HEK293T (cell line): Measurements from ENCODE around the gene ZIC2.

ENCODE experiments used
- CTCF ChIA-PET: fragments of 350-600 bp; formaldehyde crosslinking; extraction: SDS; loops from one replicate; lab custom pipeline; 2021; ENCODE audit warnings: antibody characterized with exemption, inconsistent platforms; lab: Yijun Ruan, JAX
- POLR2A ChIA-PET: fragments of 350-600 bp; formaldehyde crosslinking; extraction: SDS; loops from one replicate; lab custom pipeline; 2020; ENCODE audit warnings: antibody characterized with exemption, inconsistent platforms; lab: Yijun Ruan, JAX
- DNase-seq: peaks from one replicate; pipeline ENCODE4 v3.0.0; 2012; ENCODE audit warnings: mixed read lengths; ENCODE audit errors: extremely low spot score
- ARNT ChIP-seq: fragments of 450-650 bp; IDR thresholded peaks from 2 replicates; pipeline ENCODE4 v1.6.1; 2017; ENCODE audit warnings: mild to moderate bottlenecking
- BHLHE40 ChIP-seq: fragments of 450-650 bp; IDR thresholded peaks from 2 replicates; pipeline ENCODE4 v1.6.1; 2016; ENCODE audit warnings: mild to moderate bottlenecking, moderate library complexity, borderline replicate concordance
- CTBP1 ChIP-seq: fragments of 450-650 bp; IDR thresholded peaks from 2 replicates; pipeline ENCODE4 v1.6.1; 2016; ENCODE audit warnings: borderline replicate concordance
- ELF4 ChIP-seq: fragments of 450-650 bp; IDR thresholded peaks from 2 replicates; pipeline ENCODE4 v1.6.1; 2017; ENCODE audit warnings: antibody characterized with exemption
- FOXA1 ChIP-seq: fragments of 450-650 bp; IDR thresholded peaks from 2 replicates; pipeline ENCODE4 v1.6.1; 2016; ENCODE audit warnings: mild to moderate bottlenecking
- FOXK2 ChIP-seq: fragments of 450-650 bp; IDR thresholded peaks from 2 replicates; pipeline ENCODE4 v1.6.1; 2016; ENCODE audit warnings: mild to moderate bottlenecking
- FOXM1 ChIP-seq: fragments of 450-650 bp; IDR thresholded peaks from 2 replicates; pipeline ENCODE4 v1.6.1; 2017; ENCODE audit warnings: mild to moderate bottlenecking, borderline replicate concordance
- HDGF ChIP-seq: fragments of 450-650 bp; IDR thresholded peaks from 2 replicates; pipeline ENCODE4 v1.6.1; 2017; ENCODE audit warnings: antibody characterized with exemption, borderline replicate concordance
- L3MBTL2 ChIP-seq: fragments of 450-650 bp; conservative IDR thresholded peaks from 2 replicates; pipeline ENCODE4 v1.6.1; 2016; ENCODE audit warnings: mild to moderate bottlenecking
- LEF1 ChIP-seq: fragments of 450-650 bp; IDR thresholded peaks from 2 replicates; pipeline ENCODE4 v1.6.1; 2017; ENCODE audit warnings: mild to moderate bottlenecking, borderline replicate concordance
- NFRKB ChIP-seq: fragments of 450-650 bp; IDR thresholded peaks from 2 replicates; pipeline ENCODE4 v1.6.1; 2016; ENCODE audit warnings: mild to moderate bottlenecking, moderate library complexity
- SP1 ChIP-seq: fragments of 450-650 bp; IDR thresholded peaks from 2 replicates; pipeline ENCODE4 v1.6.1; 2017
- SUZ12 ChIP-seq: fragments of 450-650 bp; IDR thresholded peaks from 2 replicates; pipeline ENCODE4 v1.6.1; 2016; ENCODE audit warnings: mild to moderate bottlenecking
- TARDBP ChIP-seq: fragments of 450-650 bp; IDR thresholded peaks from 2 replicates; pipeline ENCODE4 v1.6.1; 2016
- ZNF384 ChIP-seq: fragments of 450-650 bp; IDR thresholded peaks from 2 replicates; pipeline ENCODE4 v1.6.1; 2016
- TF ChIP-seq, protein P1 (sequence below): fragments of 450-650 bp; IDR thresholded peaks from 2 replicates; pipeline ENCODE4 v1.6.1; 2016

ZIC2 gene

GRCh38 chr13:99973808-99974185 lies 7.8 kb upstream of the ZIC2 start:
- TF ChIP-seq HDGF (no peak), ELF4 (no peak), NFRKB (no peak), ARNT (peak; percentile 98), BHLHE40 (no peak), LEF1 (peak; percentile 87; the same call in 1 of the 2 replicates), SUZ12 (no peak), L3MBTL2 (no peak; the same call in 1 of the 2 replicates), FOXA1 (no peak), ZNF384 (peak; percentile 72), FOXM1 (peak; percentile 87), TARDBP (no peak; the same call in 1 of the 2 replicates), SP1 (no peak), FOXK2 (no peak), CTBP1 (peak; percentile 99)
- TF ChIP-seq, protein P1, sequence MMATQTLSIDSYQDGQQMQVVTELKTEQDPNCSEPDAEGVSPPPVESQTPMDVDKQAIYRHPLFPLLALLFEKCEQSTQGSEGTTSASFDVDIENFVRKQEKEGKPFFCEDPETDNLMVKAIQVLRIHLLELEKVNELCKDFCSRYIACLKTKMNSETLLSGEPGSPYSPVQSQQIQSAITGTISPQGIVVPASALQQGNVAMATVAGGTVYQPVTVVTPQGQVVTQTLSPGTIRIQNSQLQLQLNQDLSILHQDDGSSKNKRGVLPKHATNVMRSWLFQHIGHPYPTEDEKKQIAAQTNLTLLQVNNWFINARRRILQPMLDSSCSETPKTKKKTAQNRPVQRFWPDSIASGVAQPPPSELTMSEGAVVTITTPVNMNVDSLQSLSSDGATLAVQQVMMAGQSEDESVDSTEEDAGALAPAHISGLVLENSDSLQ = peak; percentile 96
- POLR2A ChIA-PET = interaction anchor here (0.8 to 1.6 kb wide), 5 partner anchors 13 to 420 kb away, joined by 3 to 5 read pairs (median 4); partner anchors contain the start of gene PCCA
- CTCF ChIA-PET = no interaction called here
- DNase-seq = no peak

DNA sequence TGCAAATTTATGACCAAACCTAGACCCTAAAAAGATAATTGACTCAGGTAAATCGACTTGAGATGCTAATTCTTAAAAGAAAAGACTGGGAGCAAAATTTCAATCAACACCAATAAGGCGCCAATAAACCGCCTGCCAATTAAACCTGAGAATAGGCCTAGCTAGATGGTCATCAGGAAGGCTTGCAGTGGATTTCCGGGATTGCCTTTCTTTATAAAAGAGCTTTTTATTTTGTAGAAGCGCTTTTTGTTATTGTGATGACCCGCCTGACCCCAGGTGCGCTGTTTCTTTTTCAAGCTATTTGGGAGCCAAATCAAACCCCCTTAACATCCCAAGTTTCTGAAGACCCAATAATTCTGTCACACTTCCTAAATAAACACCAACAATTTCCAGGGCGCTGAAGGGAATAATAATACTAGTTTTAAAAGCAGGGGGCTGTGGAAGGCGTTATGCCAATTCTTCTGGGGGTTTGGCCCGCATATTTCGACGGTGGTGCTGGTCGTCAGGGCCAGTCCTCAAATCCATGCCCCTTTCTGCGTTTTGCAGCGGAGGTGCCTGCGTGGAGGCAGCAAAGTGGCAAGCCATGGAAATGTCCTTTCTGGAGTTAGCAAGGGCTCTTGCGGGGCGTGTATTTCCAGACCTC lies 7.2 kb upstream of the ZIC2 start:
- TF ChIP-seq ZNF384 (no peak), HDGF (no peak), SP1 (no peak), ELF4 (no peak), LEF1 (no peak), ARNT (no peak)
- TF ChIP-seq, protein P1 = no peak
- ChIA-PET CTCF (no interaction called here), POLR2A (interaction anchor here (1.0 to 1.6 kb wide), 4 partner anchors 12 to 419 kb away, joined by 3 to 5 read pairs (median 4); partner anchors contain the start of gene PCCA)
- DNase-seq = no peak

DNA sequence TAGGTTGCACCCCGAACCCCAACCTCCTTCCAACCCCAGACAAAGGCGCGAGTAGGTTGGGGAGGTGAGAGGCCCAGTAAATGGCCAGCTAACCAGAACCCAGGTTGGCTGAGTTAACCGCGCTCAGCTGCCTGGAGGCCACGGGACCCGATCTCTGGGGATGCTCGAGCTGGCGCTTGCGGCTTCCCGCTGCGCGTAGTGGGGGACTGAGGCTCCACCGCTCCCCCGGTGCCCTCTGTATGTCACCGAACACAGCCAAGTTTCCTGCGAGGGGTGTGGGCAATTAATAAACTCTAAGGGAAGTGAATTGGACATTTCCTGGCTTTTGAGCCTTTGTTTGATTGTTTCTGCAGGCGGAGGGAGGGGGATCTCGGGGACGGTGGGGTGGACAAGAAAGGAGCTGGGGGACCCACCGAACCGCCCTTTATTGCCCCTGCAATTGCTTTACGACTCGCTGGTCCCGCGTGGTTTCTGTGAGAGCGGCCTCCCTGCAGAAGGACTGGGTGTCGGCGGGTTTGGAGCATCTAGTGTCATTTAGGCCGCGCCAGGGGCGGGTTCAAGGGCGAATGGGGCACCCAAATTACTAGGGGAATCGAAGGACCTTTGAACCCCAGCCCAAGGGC lies 6.5 kb upstream of the ZIC2 start:
- ChIA-PET CTCF (interaction anchor here (0.6 kb wide), 1 partner anchor 28 kb away, joined by 3 read pairs; no protein-coding TSS in a partner anchor), POLR2A (interaction anchor here (1.6 kb wide), 1 partner anchor 114 kb away, joined by 5 read pairs; the partner anchor contains the start of gene PCCA)
- no peak for DNase-seq
- TF ChIP-seq ARNT = no peak
- TF ChIP-seq FOXM1 = no peak
- no peak for TF ChIP-seq L3MBTL2
- TF ChIP-seq BHLHE40 = no peak
- TF ChIP-seq SP1 = no peak
- TF ChIP-seq, protein P1 = no peak
- no peak for TF ChIP-seq CTBP1
- no peak for TF ChIP-seq NFRKB
- TF ChIP-seq LEF1 = no peak
- TF ChIP-seq ZNF384 = no peak
- TF ChIP-seq TARDBP = no peak
- TF ChIP-seq FOXA1 = no peak

GRCh38 chr13:99975626-99976025 lies 6.0 kb upstream of the ZIC2 start:
- POLR2A ChIA-PET = no interaction called here
- TF ChIP-seq HDGF (no peak), CTBP1 (no peak), TARDBP (no peak), ZNF384 (no peak), BHLHE40 (no peak), ELF4 (no peak), SP1 (no peak)
- TF ChIP-seq, protein P1 = no peak
- CTCF ChIA-PET = interaction anchor here (0.6 kb wide), 1 partner anchor 29 kb away, joined by 3 read pairs; no protein-coding TSS in a partner anchor
- DNase-seq = no peak

DNA sequence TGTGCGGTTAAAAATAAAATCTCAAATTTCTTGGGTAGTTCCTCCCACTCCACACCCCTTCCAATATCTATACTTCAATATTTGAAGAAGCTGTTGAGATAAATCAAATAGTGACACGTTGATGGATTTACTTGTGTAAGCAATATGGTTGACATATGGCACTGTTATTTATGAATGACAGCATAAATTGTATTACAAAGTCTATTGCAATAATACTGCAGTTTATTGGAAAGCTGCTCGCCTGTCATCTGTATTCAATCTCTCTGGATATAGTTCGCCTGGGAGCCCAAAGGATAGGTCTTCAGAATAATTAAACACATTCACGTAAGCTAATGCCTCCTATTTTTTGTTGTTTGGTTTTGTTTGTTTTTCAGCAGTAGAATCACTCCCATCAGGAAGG lies 5.0 kb upstream of the ZIC2 start:
- POLR2A ChIA-PET = no interaction called here
- CTCF ChIA-PET = no interaction called here
- DNase-seq = no peak
- peak; percentile 89 for TF ChIP-seq ARNT
- TF ChIP-seq CTBP1 = peak; percentile 98
- TF ChIP-seq ZNF384 = peak; percentile 35
- TF ChIP-seq, protein P1 = peak; percentile 98
- no peak for TF ChIP-seq SUZ12
- TF ChIP-seq LEF1 = peak; percentile 95
- TF ChIP-seq FOXK2 = no peak
